ENCODE measurements around the gene GALNT16. TPM values are rescaled to one million over a fixed set of nuclear protein-coding genes. Genes with fewer than 3 reads are reported as not detected.

The GALNT16 gene
- total RNA-seq, 1 donor from 2014 or later: 36.7 TPM

- TF ChIP-seq CTCF (IDR thresholded peaks at IDR 0.05): no peak
- Mint-ChIP-seq H3K27me3 (ENCODE audit: low read depth) (no peaks in the 10 kb centered on the region), H3K4me1 (ENCODE audit: low read depth) (peaks cover 14% of the 10 kb centered on the region), H3K4me3 (ENCODE audit: unreplicated experiment) (no peak overlapping the region), H3K27ac (ENCODE audit: unreplicated experiment) (no peak overlapping the region), H3K36me3 (ENCODE audit: low read depth) (peaks cover 19% of the 10 kb centered on the region), H3K9me3 (ENCODE audit: low read depth) (no peaks in the 10 kb centered on the region)
- DNase-seq (ENCODE audit: low spot score): peak; percentile 65
Observed at GRCh38 chr14:69332782-69333395, 72.9 kb downstream of the GALNT16 start.

GRCh38 chr14:69333791-69334337 is 73.9 kb downstream of the GALNT16 start:
- DNase-seq (ENCODE audit: low spot score): peak; percentile 35
- TF ChIP-seq CTCF (IDR thresholded peaks at IDR 0.05): no peak
- Mint-ChIP-seq H3K27ac (ENCODE audit: unreplicated experiment) (no peak overlapping the region), H3K27me3 (ENCODE audit: low read depth) (no peaks in the 10 kb centered on the region), H3K4me3 (ENCODE audit: unreplicated experiment) (no peak overlapping the region), H3K36me3 (ENCODE audit: low read depth) (peaks cover 18% of the 10 kb centered on the region), H3K9me3 (ENCODE audit: low read depth) (no peaks in the 10 kb centered on the region), H3K4me1 (ENCODE audit: low read depth) (peaks cover 14% of the 10 kb centered on the region)

- H3K4me1 Mint-ChIP-seq (ENCODE audit: low read depth): peaks cover 14% of the 10 kb centered on the region
- no peaks in the 10 kb centered on the region for H3K9me3 Mint-ChIP-seq (ENCODE audit: low read depth)
- no peak overlapping the region for H3K27ac Mint-ChIP-seq (ENCODE audit: unreplicated experiment)
- no peak for TF ChIP-seq CTCF (IDR thresholded peaks at IDR 0.05)
- H3K36me3 Mint-ChIP-seq (ENCODE audit: low read depth): peaks cover 18% of the 10 kb centered on the region
- no peak overlapping the region for H3K4me3 Mint-ChIP-seq (ENCODE audit: unreplicated experiment)
- peak; percentile 69 for DNase-seq (ENCODE audit: low spot score)
- H3K27me3 Mint-ChIP-seq (ENCODE audit: low read depth): no peaks in the 10 kb centered on the region
Observed at GRCh38 chr14:69334576-69334975, 74.6 kb downstream of the GALNT16 start.

GRCh38 chr14:69335371-69335771 is 75.4 kb downstream of the GALNT16 start:
- H3K27ac Mint-ChIP-seq (ENCODE audit: unreplicated experiment): no peak overlapping the region
- no peaks in the 10 kb centered on the region for H3K27me3 Mint-ChIP-seq (ENCODE audit: low read depth)
- peaks cover 14% of the 10 kb centered on the region for H3K4me1 Mint-ChIP-seq (ENCODE audit: low read depth)
- H3K9me3 Mint-ChIP-seq (ENCODE audit: low read depth): no peaks in the 10 kb centered on the region
- TF ChIP-seq CTCF (IDR thresholded peaks at IDR 0.05): no peak
- DNase-seq (ENCODE audit: low spot score): no peak
- peaks cover 15% of the 10 kb centered on the region for H3K36me3 Mint-ChIP-seq (ENCODE audit: low read depth)
- H3K4me3 Mint-ChIP-seq (ENCODE audit: unreplicated experiment): no peak overlapping the region

GRCh38 chr14:69337984-69338383 is 78.0 kb downstream of the GALNT16 start:
- TF ChIP-seq CTCF (IDR thresholded peaks at IDR 0.05): no peak
- DNase-seq (ENCODE audit: low spot score): no peak
- Mint-ChIP-seq H3K4me3 (ENCODE audit: unreplicated experiment) (no peak overlapping the region), H3K27me3 (ENCODE audit: low read depth) (no peaks in the 10 kb centered on the region), H3K9me3 (ENCODE audit: low read depth) (no peaks in the 10 kb centered on the region), H3K27ac (ENCODE audit: unreplicated experiment) (no peak overlapping the region), H3K4me1 (ENCODE audit: low read depth) (peaks cover 14% of the 10 kb centered on the region), H3K36me3 (ENCODE audit: low read depth) (peaks cover 11% of the 10 kb centered on the region)

All from chondrocyte (in vitro differentiated cells).